ENCODE measurements around the gene HSDL1.

GRCh38 chr16:84143784-84144199 lies 1.2 kb downstream of the HSDL1 start:
- TF ChIP-seq CTCF (conservative IDR thresholded peaks at IDR 0.05; ENCODE audit: low read depth, low read length) (no peak), MXI1 (IDR thresholded peaks at IDR 0.05; ENCODE audit: borderline replicate concordance, low read depth, low read length) (no peak), MAZ (IDR thresholded peaks at IDR 0.05; ENCODE audit: borderline replicate concordance, low read depth, low read length) (no peak), RAD21 (IDR thresholded peaks at IDR 0.05; ENCODE audit: low read length) (no peak), FOS (IDR thresholded peaks at IDR 0.05; ENCODE audit: low read depth, low read length) (no peak), RFX5 (IDR thresholded peaks at IDR 0.05; ENCODE audit: low read depth, low read length) (no peak), CEBPB (IDR thresholded peaks at IDR 0.05; ENCODE audit: low read depth, low read length) (no peak)
